HCT116 (cell line): ENCODE results near the gene VIT. TPM values are rescaled to one million over a fixed set of nuclear protein-coding genes. Genes with fewer than 3 reads are reported as not detected.

ENCODE experiments used
- ATAC-seq: fragments of 200-7000 bp; cut with Tn5 transposase; 2 replicates; pipeline ENCODE4 v1.9.1; 2020; ENCODE audit warnings: mild to moderate bottlenecking, moderate library complexity
- BruUV-seq: library from RNA; stranded (reverse); fragments of 400-500 nt; replicated peaks from 2 replicates; lab custom pipeline; 2021; lab: Mats Ljungman, UMichigan
- CTCF ChIA-PET: fragments of 300-600 bp; sonication (Branson Sonifier 250); formaldehyde crosslinking; loops from one replicate; lab custom pipeline; 2021; ENCODE audit warnings: antibody characterized with exemption; lab: Charles Lee
- POLR2A ChIA-PET: fragments of 300-600, 350-600 bp; sonication (Branson Sonifier 250); formaldehyde crosslinking; loops from one replicate; lab custom pipeline; 2021; ENCODE audit warnings: antibody characterized with exemption; lab: Charles Lee
- RAD21 ChIA-PET, 2 experiments: fragments of 300-600 bp; sonication (Branson Sonifier 250); formaldehyde crosslinking; loops; one replicate each; lab custom pipeline; 2023; ENCODE audit warnings: low total read pairs in 2 of 2; ENCODE audit not compliant: uncharacterized antibody in 2 of 2, unreplicated experiment in 2 of 2, low non-redundant PET in 1 of 2; lab: Charles Lee
- DNase-seq: peaks from one replicate; pipeline ENCODE4 v3.0.0-alpha.2; 2010; ENCODE audit warnings: low read depth, low spot score
- H2AFZ ChIP-seq: fragments of 200-600 bp; shearing (Covaris generic), sonication (generic); 2 replicates; pipeline ENCODE4 v1.6.1; 2017; ENCODE audit warnings: low read depth, mixed run types, mixed read lengths, antibody characterized with exemption, low read length; ENCODE audit not compliant: poor library complexity, severe bottlenecking
- H3K27ac ChIP-seq: 2 replicates; pipeline ENCODE4 v1.5.1; 2012; ENCODE audit warnings: low read depth, low read length
- H3K27me3 ChIP-seq: fragments of 200-600 bp; sonication (generic); 2 replicates; pipeline ENCODE4 v1.6.1; 2016; ENCODE audit warnings: mixed run types, low read length, mixed read lengths; ENCODE audit not compliant: insufficient read depth
- H3K36me3 ChIP-seq, 2 experiments: fragments of 200-500 bp in 1 of 2; fragments of 200-600 bp in 1 of 2; sonication (Bioruptor generic) in 1 of 2; sonication (generic) in 1 of 2; 2 replicates each; pipeline versions ENCODE4 v1.5.1 to v1.6.1; 2014 to 2016; ENCODE audit warnings: low read length in 2 of 2, inconsistent platforms in 1 of 2, mixed read lengths in 1 of 2, mixed run types in 1 of 2; ENCODE audit not compliant: insufficient read depth in 2 of 2, control insufficient read depth in 1 of 2
- H3K4me1 ChIP-seq, 2 experiments: fragments of 200-600 bp in 1 of 2; sonication (generic) in 1 of 2; 2 replicates each; pipeline versions ENCODE4 v1.5.1 to v1.6.1; 2012 to 2017; ENCODE audit warnings: low read length in 2 of 2, inconsistent platforms in 1 of 2, mild to moderate bottlenecking in 1 of 2, mixed read lengths in 1 of 2, mixed run types in 1 of 2, moderate library complexity in 1 of 2; ENCODE audit not compliant: insufficient read depth in 2 of 2, control insufficient read depth in 1 of 2
- H3K4me2 ChIP-seq: fragments of 200-600 bp; sonication (generic); 2 replicates; pipeline ENCODE4 v1.6.1; 2017; ENCODE audit warnings: mixed run types, low read length, mixed read lengths
- H3K4me3 ChIP-seq, 2 experiments: fragments of 200-600 bp in 1 of 2; sonication (generic) in 1 of 2; replicated peaks in 1 of 2; 2 replicates each; pipeline ENCODE4 v1.5.1; 2011 to 2016; ENCODE audit warnings: low read length in 2 of 2, control low read depth in 1 of 2, low read depth in 1 of 2, mild to moderate bottlenecking in 1 of 2, mixed read lengths in 1 of 2, mixed run types in 1 of 2
- H3K79me2 ChIP-seq: fragments of 200-600 bp; sonication (generic); 2 replicates; pipeline ENCODE4 v1.6.1; 2017; ENCODE audit warnings: mild to moderate bottlenecking, mixed run types, low read length, moderate library complexity, mixed read lengths; ENCODE audit not compliant: insufficient read depth
- H3K9ac ChIP-seq: fragments of 200-600 bp; sonication (generic); 2 replicates; pipeline ENCODE4 v1.6.1; 2016; ENCODE audit warnings: low read length, mixed read lengths
- H3K9me2 ChIP-seq: fragments of 200-600 bp; sonication (generic), shearing (Covaris generic); 2 replicates; pipeline ENCODE4 v1.6.1; 2017; ENCODE audit warnings: mixed run types, mild to moderate bottlenecking, moderate library complexity; ENCODE audit not compliant: insufficient read depth
- H3K9me3 ChIP-seq, 2 experiments: fragments of 200-500 bp in 1 of 2; fragments of 200-600 bp in 1 of 2; sonication (Bioruptor generic) in 1 of 2; sonication (generic) in 1 of 2; 2 replicates each; pipeline ENCODE4 v1.6.1; 2014 to 2017; ENCODE audit warnings: low read length in 2 of 2, mixed read lengths in 2 of 2, inconsistent platforms in 1 of 2, low read depth in 1 of 2, mild to moderate bottlenecking in 1 of 2, mixed run types in 1 of 2, moderate library complexity in 1 of 2; ENCODE audit not compliant: control insufficient read depth in 1 of 2, insufficient read depth in 1 of 2
- H4K20me1 ChIP-seq: fragments of 200-600 bp; sonication (generic), shearing (Covaris generic); 2 replicates; pipeline ENCODE4 v1.6.1; 2017; ENCODE audit warnings: mixed run types, mild to moderate bottlenecking, moderate library complexity; ENCODE audit not compliant: insufficient read depth
- CBX3 ChIP-seq: IDR thresholded peaks from 2 replicates; pipeline ENCODE4 v1.6.1; 2012; ENCODE audit warnings: low read depth
- CEBPB ChIP-seq: IDR thresholded peaks from 2 replicates; pipeline ENCODE4 v1.6.1; 2012; ENCODE audit warnings: low read depth
- CTCF ChIP-seq, 3 experiments: fragments of 200-600 bp in 1 of 3; sonication (generic) in 1 of 3; IDR thresholded peaks in 2 of 3; conservative IDR thresholded peaks in 1 of 3; 2 replicates each; pipeline ENCODE4 v1.5.1; 2012 to 2017; ENCODE audit warnings: low read depth in 2 of 3, low read length in 2 of 3, antibody characterized with exemption in 1 of 3, borderline replicate concordance in 1 of 3, control low read depth in 1 of 3, mild to moderate bottlenecking in 1 of 3, mixed read lengths in 1 of 3, mixed run types in 1 of 3, moderate library complexity in 1 of 3; ENCODE audit not compliant: insufficient read depth in 1 of 3
- EGR1 ChIP-seq: IDR thresholded peaks from 2 replicates; pipeline ENCODE4 v1.6.1; 2012; ENCODE audit warnings: low read depth
- EZH2 ChIP-seq: fragments of 200-600 bp; sonication (generic); IDR thresholded peaks from 2 replicates; pipeline ENCODE4 v1.6.1; 2017; ENCODE audit warnings: antibody characterized with exemption, mixed run types
- JUND ChIP-seq: IDR thresholded peaks from 2 replicates; pipeline ENCODE4 v1.6.1; 2012
- MAX ChIP-seq: IDR thresholded peaks from 2 replicates; pipeline ENCODE4 v1.6.1; 2012
- ZBTB33 ChIP-seq: IDR thresholded peaks from 2 replicates; pipeline ENCODE4 v1.6.1; 2011; ENCODE audit warnings: mild to moderate bottlenecking, low read length, moderate library complexity; ENCODE audit not compliant: insufficient replicate concordance; ENCODE audit errors: extremely low read depth
- ZFX ChIP-seq: fragments of 450-650 bp; IDR thresholded peaks from 2 replicates; pipeline ENCODE4 v1.6.1; 2017
- intact Hi-C: fragments of 100-400 bp; cut with micrococcal nuclease; formaldehyde crosslinking; loops from 2 replicates; pipeline ENCODE4 v1.10.0; 2022
- total RNA-seq: library from RNA; stranded (reverse); gene quantifications from one replicate; pipeline ENCODE4 v1.2.1, GENCODE V29; 2021; ENCODE audit not compliant: unreplicated experiment

Gene VIT
- total RNA-seq, 1 experiment from 2014 or later = not detected

GRCh38 chr2:36729067-36729466, 32.6 kb downstream of the VIT start:
- H3K79me2 ChIP-seq = no peaks in the 10 kb centered on the region
- TF ChIP-seq CEBPB = no peak
- ATAC-seq (no peak), DNase-seq (no peak)
- no peak overlapping the region for H3K27ac ChIP-seq
- H3K4me3 ChIP-seq = no peak overlapping the region
- POLR2A ChIA-PET = no interaction called here
- no peaks in the 10 kb centered on the region for H3K4me1 ChIP-seq
- no peak overlapping the region for H2AFZ ChIP-seq
- H3K9me3 ChIP-seq = no peaks in the 10 kb centered on the region
- H4K20me1 ChIP-seq = no peaks in the 10 kb centered on the region
- no peaks in the 10 kb centered on the region for H3K27me3 ChIP-seq
- intact Hi-C loops = no loop called here
- no peak overlapping the region for H3K9ac ChIP-seq
- no peaks in the 10 kb centered on the region for H3K36me3 ChIP-seq
- BruUV-seq = no TSS peak
- H3K9me2 ChIP-seq = no peaks in the 10 kb centered on the region
- RAD21 ChIA-PET = no interaction called here
- H3K4me2 ChIP-seq = no peak overlapping the region
- CTCF ChIA-PET = no interaction called here

GRCh38 chr2:36731941-36732672, 35.6 kb downstream of the VIT start:
- no peaks in the 10 kb centered on the region for H3K9me2 ChIP-seq
- no peak for TF ChIP-seq EGR1
- TF ChIP-seq, all 23 proteins: peak for 0
- intact Hi-C loops = no loop called here
- ChIA-PET POLR2A (no interaction called here), CTCF (no interaction called here), RAD21 (no interaction called here)
- Histone ChIP-seq H3K4me3 (no peak overlapping the region), H3K4me2 (no peak overlapping the region), H4K20me1 (no peaks in the 10 kb centered on the region), H3K27me3 (no peaks in the 10 kb centered on the region), H3K4me1 (no peaks in the 10 kb centered on the region), H3K27ac (no peak overlapping the region), H3K79me2 (no peaks in the 10 kb centered on the region), H2AFZ (no peak overlapping the region), H3K9ac (no peak overlapping the region), H3K36me3 (no peaks in the 10 kb centered on the region), H3K9me3 (no peaks in the 10 kb centered on the region)
- ATAC-seq (no peak), DNase-seq (no peak)
- no TSS peak for BruUV-seq

GRCh38 chr2:36732673-36733036, 36.1 kb downstream of the VIT start:
- H4K20me1 ChIP-seq = no peaks in the 10 kb centered on the region
- H3K9ac ChIP-seq = no peak overlapping the region
- no peak overlapping the region for H3K4me3 ChIP-seq
- H3K27me3 ChIP-seq = no peaks in the 10 kb centered on the region
- H3K9me2 ChIP-seq = no peaks in the 10 kb centered on the region
- no peaks in the 10 kb centered on the region for H3K9me3 ChIP-seq
- CTCF ChIA-PET = no interaction called here
- POLR2A ChIA-PET = no interaction called here
- H3K79me2 ChIP-seq = no peaks in the 10 kb centered on the region
- DNase-seq (no peak), ATAC-seq (no peak)
- BruUV-seq = no TSS peak
- H3K4me1 ChIP-seq = no peaks in the 10 kb centered on the region
- no peaks in the 10 kb centered on the region for H3K36me3 ChIP-seq
- no peak overlapping the region for H3K27ac ChIP-seq
- H3K4me2 ChIP-seq = no peak overlapping the region
- RAD21 ChIA-PET = no interaction called here
- no peak overlapping the region for H2AFZ ChIP-seq
- intact Hi-C loops = no loop called here
- TF ChIP-seq EZH2 (no peak), CBX3 (no peak), ZBTB33 (no peak), JUND (no peak), MAX (no peak), CTCF (IDR thresholded peaks at IDR 0.05 in 2 of 3, conservative IDR thresholded peaks at IDR 0.05 in 1 of 3; ENCODE audit: borderline replicate concordance in 1 of 3, insufficient read depth in 1 of 3, low read depth in 2 of 3, low read length in 2 of 3) (no peak), ZFX (no peak), CEBPB (no peak)
